HepG2 (cell line): ENCODE measurements around the gene TFF2. TPM values are rescaled to one million over a fixed set of nuclear protein-coding genes. Genes with fewer than 3 reads are reported as not detected.

ENCODE experiments used
- ATAC-seq: fragments of 200-7000 bp; cut with Tn5 transposase; 3 replicates; pipeline ENCODE4 v1.9.1; 2020; ENCODE audit warnings: mild to moderate bottlenecking, moderate library complexity
- BruUV-seq: library from RNA; stranded (reverse); fragments of 400-500 nt; replicated peaks from 2 replicates; lab custom pipeline; 2021; lab: Mats Ljungman, UMichigan
- CTCF ChIA-PET: fragments of 300-600 bp; formaldehyde crosslinking; extraction: SDS; loops from one replicate; lab custom pipeline; 2021; ENCODE audit warnings: low total read pairs, inconsistent platforms, low intra/inter-chr PET ratio; lab: Yijun Ruan, JAX
- POLR2A ChIA-PET: fragments of 350-600 bp; sonication (Branson Sonifier 250); formaldehyde crosslinking; loops from one replicate; lab custom pipeline; 2020; ENCODE audit warnings: antibody characterized with exemption, inconsistent platforms; lab: Yijun Ruan, JAX
- DNase-seq: peaks from one replicate; pipeline ENCODE4 v3.0.0-alpha.2; 2015; ENCODE audit warnings: low spot score
- FAIRE-seq: peaks from 3 replicates; lab custom pipeline; 2011; peaks lifted over from hg19 to GRCh38; lab: Jason Lieb, UNC
- H2AFZ ChIP-seq: one replicate; pipeline ENCODE4 v1.6.1; 2011; ENCODE audit warnings: low read length, inconsistent platforms
- H3K27ac ChIP-seq: fragments of 300-600 bp; 3 replicates; pipeline ENCODE4 v1.8.0; 2011; ENCODE audit warnings: mixed run types, mild to moderate bottlenecking, mixed read lengths, low read length, inconsistent platforms; ENCODE audit not compliant: insufficient read depth; ENCODE audit errors: extremely low read length
- H3K27me3 ChIP-seq, 2 experiments: fragments of 200-600 bp in 1 of 2; 2 replicates in 1 of 2; 3 replicates in 1 of 2; pipeline versions ENCODE4 v1.6.0 to v1.8.0; 2011; ENCODE audit warnings: low read length in 2 of 2, mild to moderate bottlenecking in 2 of 2, moderate library complexity in 2 of 2, inconsistent platforms in 1 of 2; ENCODE audit not compliant: insufficient read depth in 2 of 2, control insufficient read depth in 1 of 2
- H3K36me3 ChIP-seq, 2 experiments: fragments of 200-600 bp in 1 of 2; replicated peaks in 1 of 2; 2 replicates in 1 of 2; 3 replicates in 1 of 2; pipeline versions ENCODE4 v1.5.1 to v1.8.0; 2011; ENCODE audit warnings: low read length in 2 of 2, inconsistent platforms in 1 of 2; ENCODE audit not compliant: insufficient read depth in 2 of 2, control insufficient read depth in 1 of 2
- H3K4me1 ChIP-seq: 2 replicates; pipeline ENCODE4 v1.5.1; 2012; ENCODE audit warnings: low read length, inconsistent platforms; ENCODE audit not compliant: insufficient read depth
- H3K4me2 ChIP-seq: 2 replicates; pipeline ENCODE4 v1.6.0; 2011; ENCODE audit warnings: low read depth, low read length, inconsistent platforms
- H3K4me3 ChIP-seq, 3 experiments: fragments of 200-600 bp in 1 of 3; sonication (generic), shearing (Covaris generic) in 1 of 3; replicated peaks in 1 of 3; 2 replicates each; pipeline ENCODE4 v1.5.1; 2011 to 2016; ENCODE audit warnings: low read length in 3 of 3, inconsistent platforms in 2 of 3, low read depth in 2 of 3, mild to moderate bottlenecking in 2 of 3, control low read depth in 1 of 3, mixed read lengths in 1 of 3; ENCODE audit not compliant: insufficient read depth in 1 of 3
- H3K79me2 ChIP-seq: one replicate; pipeline ENCODE4 v1.6.1; 2011; ENCODE audit warnings: low read length, inconsistent platforms; ENCODE audit not compliant: insufficient read depth
- H3K9ac ChIP-seq: 2 replicates; pipeline ENCODE4 v1.6.0; 2011; ENCODE audit warnings: mild to moderate bottlenecking, low read depth, low read length, inconsistent platforms; ENCODE audit not compliant: insufficient read depth
- H3K9me3 ChIP-seq: 2 replicates; pipeline ENCODE4 v1.5.1; 2012; ENCODE audit warnings: mild to moderate bottlenecking, low read length
- H4K20me1 ChIP-seq: 2 replicates; pipeline ENCODE4 v1.6.0; 2011; ENCODE audit warnings: inconsistent platforms, mild to moderate bottlenecking, low read length, moderate library complexity; ENCODE audit not compliant: insufficient read depth
- ARNT ChIP-seq: fragments of 450-650 bp; IDR thresholded peaks from 2 replicates; pipeline ENCODE4 v1.6.1; 2017
- ATF2 ChIP-seq: sonication (generic); formaldehyde crosslinking; IDR thresholded peaks from 2 replicates; pipeline ENCODE4 v1.4.0; 2020; ENCODE audit warnings: missing genetic modification reagents
- GATAD1 ChIP-seq: IDR thresholded peaks from 2 replicates; pipeline ENCODE4 v1.6.1; 2016; ENCODE audit warnings: missing genetic modification reagents, missing compliant biosample characterization
- HCFC1 ChIP-seq: fragments of 150-350 bp; IDR thresholded peaks from 2 replicates; pipeline ENCODE4 v1.6.1; 2014; ENCODE audit warnings: low read depth, low read length
- MAF1 ChIP-seq: sonication (generic); formaldehyde crosslinking; IDR thresholded peaks from 2 replicates; pipeline ENCODE4 v1.5.0; 2020; ENCODE audit warnings: missing genetic modification reagents, borderline replicate concordance
- MAZ ChIP-seq, 2 experiments: sonication (generic) in 1 of 2; formaldehyde crosslinking in 1 of 2; IDR thresholded peaks; 2 replicates each; pipeline versions ENCODE4 v1.5.0 to v1.6.1; 2012 to 2020; ENCODE audit warnings: low read depth in 2 of 2, mild to moderate bottlenecking in 2 of 2, borderline replicate concordance in 1 of 2, improper control_type of control experiment in 1 of 2, low read length in 1 of 2, missing genetic modification reagents in 1 of 2, moderate library complexity in 1 of 2
- MTA1 ChIP-seq: sonication (generic); formaldehyde crosslinking; IDR thresholded peaks from 2 replicates; pipeline ENCODE4 v1.4.0; 2020; ENCODE audit warnings: missing genetic modification reagents, mild to moderate bottlenecking, borderline replicate concordance
- PAF1 ChIP-seq: IDR thresholded peaks from 2 replicates; pipeline ENCODE4 v1.6.1; 2016; ENCODE audit warnings: missing genetic modification reagents, missing compliant biosample characterization
- ZNF263 ChIP-seq: sonication (generic); formaldehyde crosslinking; IDR thresholded peaks from 2 replicates; pipeline ENCODE4 v1.4.0; 2020; ENCODE audit warnings: missing genetic modification reagents
- ZNF296 ChIP-seq: sonication (generic); formaldehyde crosslinking; conservative IDR thresholded peaks from 2 replicates; pipeline ENCODE4 v1.5.0; 2020; ENCODE audit warnings: mild to moderate bottlenecking, missing genetic modification reagents
- ZNF317 ChIP-seq: sonication (generic); formaldehyde crosslinking; IDR thresholded peaks from 2 replicates; pipeline ENCODE4 v1.5.0; 2020; ENCODE audit warnings: mild to moderate bottlenecking, missing genetic modification reagents
- ZNF362 ChIP-seq: sonication (generic); formaldehyde crosslinking; IDR thresholded peaks from 2 replicates; pipeline ENCODE4 v1.4.0; 2020; ENCODE audit warnings: missing genetic modification reagents, mild to moderate bottlenecking, borderline replicate concordance
- ZNF564 ChIP-seq: sonication (generic); formaldehyde crosslinking; IDR thresholded peaks from 2 replicates; pipeline ENCODE4 v1.8.1; 2023; ENCODE audit warnings: mild to moderate bottlenecking, missing genetic modification reagents
- ZNF607 ChIP-seq: sonication (generic); formaldehyde crosslinking; IDR thresholded peaks from 2 replicates; pipeline ENCODE4 v1.5.1; 2020; ENCODE audit warnings: missing genetic modification reagents, mild to moderate bottlenecking, borderline replicate concordance
- ZNF770 ChIP-seq: sonication (generic); formaldehyde crosslinking; IDR thresholded peaks from 2 replicates; pipeline ENCODE4 v1.5.0; 2020; ENCODE audit warnings: mild to moderate bottlenecking, missing genetic modification reagents
- WGBS: methylation state at CpG from one replicate; pipeline ENCODE4 v1.1.6; 2017; ENCODE audit warnings: low lambda C conversion rate; 5-methylcytosine and 5-hydroxymethylcytosine counted together
- in situ Hi-C: cut with HindIII; loops from 2 replicates; pipeline ENCODE4 v1.10.0; 2017; ENCODE audit warnings: low pct_unique_long_range_greater_than_20kb; ENCODE audit not compliant: extremely low pct_ligation_motif_present
- intact Hi-C: fragments of 100-400 bp; cut with micrococcal nuclease; formaldehyde crosslinking; loops from one replicate; pipeline ENCODE4 v1.10.0; 2022; ENCODE audit not compliant: unreplicated experiment
- polyA plus RNA-seq, 8 experiments: library from polyadenylated mRNA; depleted of rRNA in 3 of 8; stranded (reverse) in 7 of 8; unstranded in 1 of 8; fragments of >200 nt; fragmentation: Illumina TruSeq in 4 of 8; extraction: Trizol in 4 of 8; gene quantifications; 2 replicates each; pipeline versions ENCODE4 v1.2.1 to v1.2.3, GENCODE V29; 2011 to 2016; ENCODE audit warnings: low read depth in 4 of 8, missing spikeins in 1 of 8, mixed read lengths in 1 of 8; ENCODE audit not compliant: insufficient read depth in 1 of 8
- total RNA-seq, 5 experiments: library from RNA; depleted of rRNA; stranded (reverse); fragments of >200 nt; fragmentation: Illumina TruSeq; extraction: Trizol; gene quantifications; 2 replicates each; pipeline ENCODE4 v1.2.3, GENCODE V29; 2016; ENCODE audit warnings: low read depth in 1 of 5

Gene TFF2
- total and polyA plus RNA-seq, 2 of the 13 experiments (the other 11 are each of a cell fraction or from before 2014, with no cell fraction given), result 1.5 TPM; not detected in 1

GRCh38 chr21:42317826-42318746, 32.7 kb downstream of the TFF2 start:
- ATAC-seq (no peak), DNase-seq (no peak), FAIRE-seq (no peak)
- Histone ChIP-seq H3K4me2 (no peak overlapping the region), H4K20me1 (no peaks in the 10 kb centered on the region), H3K9me3 (no peaks in the 10 kb centered on the region), H3K79me2 (no peaks in the 10 kb centered on the region), H2AFZ (no peak overlapping the region), H3K4me3 (no peak overlapping the region), H3K9ac (no peak overlapping the region), H3K27me3 (peaks cover 0 to 6% of the 10 kb centered on the region in 2 experiments; a peak in 3 of 5 replicates), H3K4me1 (peaks cover 34% of the 10 kb centered on the region), H3K36me3 (no peaks in the 10 kb centered on the region), H3K27ac (no peak overlapping the region)
- ChIA-PET CTCF (no interaction called here), POLR2A (no interaction called here)
- 63% methylated on average over 6 of the region's 20 CpGs for WGBS
- TF ChIP-seq ZNF296 (CRISPR knock-in tag), result no peak
- no peak for TF ChIP-seq MAF1 (CRISPR knock-in tag)
- TF ChIP-seq ZNF362, result no peak
- no peak for TF ChIP-seq ZNF770 (CRISPR knock-in tag)
- TF ChIP-seq PAF1 (CRISPR knock-in tag), result no peak
- TF ChIP-seq ZNF607 (CRISPR knock-in tag), result no peak
- no peak for TF ChIP-seq ARNT
- no peak for TF ChIP-seq HCFC1
- no peak for TF ChIP-seq GATAD1 (CRISPR knock-in tag)
- TF ChIP-seq MTA1, result no peak
- no peak for TF ChIP-seq ATF2 (CRISPR knock-in tag)
- no peak for TF ChIP-seq MAZ (IDR thresholded peaks at IDR 0.05; ENCODE audit: borderline replicate concordance, low read depth, low read length)
- TF ChIP-seq MAZ (CRISPR knock-in tag; IDR thresholded peaks at IDR 0.05; ENCODE audit: low read depth), result no peak
- TF ChIP-seq ZNF564 (CRISPR knock-in tag), result no peak
- TF ChIP-seq ZNF263 (CRISPR knock-in tag), result no peak
- TF ChIP-seq ZNF317 (CRISPR knock-in tag), result no peak
- in situ Hi-C loops, result no loop called here
- intact Hi-C loops, result no loop called here
- BruUV-seq, result no TSS peak
